HepG2 (cell line): Measurements from ENCODE around the gene RHBDD3.

ENCODE experiments used
- CREB1 ChIP-seq, 2 experiments: fragments of 450-650 bp in 1 of 2; IDR thresholded peaks; 2 replicates each; pipeline ENCODE4 v1.6.1; 2016 to 2017; ENCODE audit warnings: control low read depth in 1 of 2, mild to moderate bottlenecking in 1 of 2, missing compliant biosample characterization in 1 of 2, missing genetic modification characterization in 1 of 2
- ESRRA ChIP-seq: sonication (generic); formaldehyde crosslinking; IDR thresholded peaks from 2 replicates; pipeline ENCODE4 v1.5.1; 2020; ENCODE audit warnings: mild to moderate bottlenecking, low read depth, missing genetic modification reagents
- ETV6 ChIP-seq: sonication (generic); formaldehyde crosslinking; conservative IDR thresholded peaks from 2 replicates; pipeline ENCODE4 v1.4.0; 2020; ENCODE audit warnings: missing genetic modification reagents
- GABPB1 ChIP-seq: IDR thresholded peaks from 2 replicates; pipeline ENCODE4 v1.6.1; 2016; ENCODE audit warnings: mild to moderate bottlenecking, missing genetic modification reagents, moderate library complexity, missing compliant biosample characterization
- RFXANK ChIP-seq: IDR thresholded peaks from 2 replicates; pipeline ENCODE4 v1.6.1; 2016
- TOE1 ChIP-seq: sonication (generic); formaldehyde crosslinking; IDR thresholded peaks from 2 replicates; pipeline ENCODE4 v1.4.0; 2020; ENCODE audit warnings: mild to moderate bottlenecking, missing genetic modification reagents
- ZNF230 ChIP-seq: sonication (generic); formaldehyde crosslinking; IDR thresholded peaks from 2 replicates; pipeline ENCODE4 v1.4.0; 2020; ENCODE audit warnings: mild to moderate bottlenecking, missing genetic modification reagents
- TF ChIP-seq, protein P1 (sequence below): sonication (generic); formaldehyde crosslinking; IDR thresholded peaks from 2 replicates; pipeline ENCODE4 v1.5.0; 2020; ENCODE audit warnings: mild to moderate bottlenecking, missing genetic modification reagents, moderate library complexity
- TF ChIP-seq, protein P2 (sequence below): sonication (generic); formaldehyde crosslinking; IDR thresholded peaks from 2 replicates; pipeline ENCODE4 v1.4.0; 2020; ENCODE audit warnings: missing genetic modification reagents, mild to moderate bottlenecking, borderline replicate concordance

DNA sequence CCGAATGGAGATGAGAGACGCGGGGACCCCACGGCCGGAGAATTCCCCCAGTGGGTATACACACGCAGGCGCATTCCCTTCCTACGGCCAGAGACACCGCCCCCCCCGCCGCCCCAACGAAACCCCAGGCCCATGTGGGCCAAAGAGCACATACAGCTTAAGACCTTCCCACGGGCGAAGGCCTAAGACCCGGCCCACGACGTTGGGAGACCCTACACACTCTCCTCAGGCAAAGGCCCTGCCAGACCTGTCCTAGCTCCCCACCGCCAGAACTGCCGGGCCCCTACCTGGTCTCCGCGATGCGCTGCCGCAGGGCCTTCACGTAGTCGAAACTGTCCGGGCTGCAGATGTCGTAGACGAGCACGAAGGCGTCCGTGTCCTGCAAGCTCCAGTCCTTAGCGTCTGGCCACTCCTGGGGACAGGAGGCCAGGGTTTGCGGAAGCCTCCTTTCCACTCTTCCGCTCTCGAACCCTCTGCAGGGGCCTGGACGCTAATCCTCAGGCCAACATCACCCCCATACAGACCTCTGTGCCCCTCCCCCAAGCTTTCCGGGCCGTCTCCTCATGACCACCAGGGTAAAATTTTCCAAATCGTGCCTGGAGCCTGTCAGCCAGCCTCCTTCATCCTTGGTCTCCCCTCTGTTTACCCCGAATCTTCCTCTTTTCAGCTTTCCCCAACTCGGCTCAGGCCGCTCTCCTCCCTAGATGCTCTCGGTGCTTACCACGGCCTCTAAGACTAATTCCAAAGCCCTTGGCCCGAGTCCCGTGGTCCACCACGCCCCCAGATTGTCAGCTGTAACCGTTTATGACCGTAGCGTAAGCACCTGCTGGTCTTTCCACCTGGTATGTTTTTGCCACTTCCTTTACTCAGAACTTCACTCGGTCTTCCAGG lies 46.0 kb upstream of the RHBDD3 start:
- TF ChIP-seq GABPB1 (CRISPR knock-in tag) (no peak), CREB1 (IDR thresholded peaks at IDR 0.05) (no peak), CREB1 (CRISPR knock-in tag; IDR thresholded peaks at IDR 0.05) (no peak), TOE1 (no peak), RFXANK (CRISPR knock-in tag) (no peak), ZNF230 (no peak), ESRRA (CRISPR knock-in tag) (no peak), ETV6 (no peak)
- TF ChIP-seq, protein P1, sequence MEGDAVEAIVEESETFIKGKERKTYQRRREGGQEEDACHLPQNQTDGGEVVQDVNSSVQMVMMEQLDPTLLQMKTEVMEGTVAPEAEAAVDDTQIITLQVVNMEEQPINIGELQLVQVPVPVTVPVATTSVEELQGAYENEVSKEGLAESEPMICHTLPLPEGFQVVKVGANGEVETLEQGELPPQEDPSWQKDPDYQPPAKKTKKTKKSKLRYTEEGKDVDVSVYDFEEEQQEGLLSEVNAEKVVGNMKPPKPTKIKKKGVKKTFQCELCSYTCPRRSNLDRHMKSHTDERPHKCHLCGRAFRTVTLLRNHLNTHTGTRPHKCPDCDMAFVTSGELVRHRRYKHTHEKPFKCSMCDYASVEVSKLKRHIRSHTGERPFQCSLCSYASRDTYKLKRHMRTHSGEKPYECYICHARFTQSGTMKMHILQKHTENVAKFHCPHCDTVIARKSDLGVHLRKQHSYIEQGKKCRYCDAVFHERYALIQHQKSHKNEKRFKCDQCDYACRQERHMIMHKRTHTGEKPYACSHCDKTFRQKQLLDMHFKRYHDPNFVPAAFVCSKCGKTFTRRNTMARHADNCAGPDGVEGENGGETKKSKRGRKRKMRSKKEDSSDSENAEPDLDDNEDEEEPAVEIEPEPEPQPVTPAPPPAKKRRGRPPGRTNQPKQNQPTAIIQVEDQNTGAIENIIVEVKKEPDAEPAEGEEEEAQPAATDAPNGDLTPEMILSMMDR (CRISPR knock-in tag): no peak
- TF ChIP-seq, protein P2, sequence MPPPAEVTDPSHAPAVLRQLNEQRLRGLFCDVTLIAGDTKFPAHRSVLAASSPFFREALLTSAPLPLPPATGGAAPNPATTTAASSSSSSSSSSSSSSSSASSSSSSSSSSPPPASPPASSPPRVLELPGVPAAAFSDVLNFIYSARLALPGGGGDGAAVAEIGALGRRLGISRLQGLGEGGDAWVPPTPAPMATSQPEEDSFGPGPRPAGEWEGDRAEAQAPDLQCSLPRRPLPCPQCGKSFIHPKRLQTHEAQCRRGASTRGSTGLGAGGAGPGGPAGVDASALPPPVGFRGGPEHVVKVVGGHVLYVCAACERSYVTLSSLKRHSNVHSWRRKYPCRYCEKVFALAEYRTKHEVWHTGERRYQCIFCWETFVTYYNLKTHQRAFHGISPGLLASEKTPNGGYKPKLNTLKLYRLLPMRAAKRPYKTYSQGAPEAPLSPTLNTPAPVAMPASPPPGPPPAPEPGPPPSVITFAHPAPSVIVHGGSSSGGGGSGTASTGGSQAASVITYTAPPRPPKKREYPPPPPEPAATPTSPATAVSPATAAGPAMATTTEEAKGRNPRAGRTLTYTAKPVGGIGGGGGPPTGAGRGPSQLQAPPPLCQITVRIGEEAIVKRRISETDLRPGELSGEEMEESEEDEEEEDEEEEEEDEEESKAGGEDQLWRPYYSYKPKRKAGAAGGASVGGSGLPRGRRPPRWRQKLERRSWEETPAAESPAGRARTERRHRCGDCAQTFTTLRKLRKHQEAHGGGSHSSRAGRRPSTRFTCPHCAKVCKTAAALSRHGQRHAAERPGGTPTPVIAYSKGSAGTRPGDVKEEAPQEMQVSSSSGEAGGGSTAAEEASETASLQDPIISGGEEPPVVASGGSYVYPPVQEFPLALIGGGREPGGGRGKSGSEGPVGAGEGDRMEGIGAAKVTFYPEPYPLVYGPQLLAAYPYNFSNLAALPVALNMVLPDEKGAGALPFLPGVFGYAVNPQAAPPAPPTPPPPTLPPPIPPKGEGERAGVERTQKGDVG (CRISPR knock-in tag): no peak
